ENCODE results near the gene ROS1. TPM values are rescaled to one million over a fixed set of nuclear protein-coding genes. Genes with fewer than 3 reads are reported as not detected.
"Not testable (repeated sequence)": the region's sequence is repeated elsewhere in the genome, so short reads cannot be mapped to it uniquely, and the experiment has no call there.

ROS1 gene
- total RNA-seq, 5 donors from 2014 or later (not counting 1 experiment from before 2014, with no cell fraction given): 0.03 to 0.07 (median 0.06) TPM; not detected in 2

DNA sequence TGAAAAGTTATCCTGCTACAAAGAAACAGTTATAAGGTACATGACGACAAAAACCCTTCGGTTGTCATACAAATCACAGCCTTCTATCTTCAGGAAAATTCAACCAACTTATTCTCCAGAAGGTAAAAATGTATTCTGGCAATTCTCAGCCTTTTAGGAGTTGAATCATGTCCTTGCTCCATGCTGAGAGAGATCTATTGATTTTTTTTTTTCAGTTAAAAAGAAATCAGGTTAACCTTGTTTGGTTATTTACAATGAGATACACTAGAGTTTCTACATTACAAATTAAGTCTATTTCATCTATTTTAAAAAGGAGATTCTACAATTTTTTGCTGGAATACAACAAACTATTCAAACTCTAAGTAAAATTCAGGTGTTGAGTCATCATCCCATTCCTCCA is 45.4 kb downstream of the ROS1 start:
- Histone ChIP-seq H3K27ac (ENCODE audit: low read length) (no peak overlapping the region), H3K27me3 (replicated peaks in 1 of 2; ENCODE audit: control insufficient read depth in 2 of 2, extremely low read depth in 1 of 2, insufficient read depth in 2 of 2, low read length in 1 of 2) (peaks cover 0 to 9% of the 10 kb centered on the region in 2 experiments), H3K4me3 (ENCODE audit: control insufficient read depth in 1 of 2, extremely low read depth in 1 of 2, low read length in 1 of 2) (no peak overlapping the region), H3K36me3 (ENCODE audit: control insufficient read depth in 2 of 2, extremely low read depth in 1 of 2, insufficient read depth in 1 of 2, low read length in 1 of 2) (no peaks in the 10 kb centered on the region), H3K9me3 (no peaks in the 10 kb centered on the region), H3K4me1 (ENCODE audit: control insufficient read depth in 1 of 2, extremely low read depth in 1 of 2, insufficient read depth in 2 of 2, low read length in 2 of 2) (no peaks in the 10 kb centered on the region)
- Mint-ChIP-seq H3K4me3 (no peak overlapping the region), H3K9me3 (no peaks in the 10 kb centered on the region), H3K36me3 (no peaks in the 10 kb centered on the region), H3K27me3 (peaks cover 4 to 14% of the 10 kb centered on the region in 2 donors), H3K27ac (no peak overlapping the region), H3K4me1 (no peaks in the 10 kb centered on the region)
- CTCF ChIA-PET: no interaction called here
- DNase-seq (no peak), ATAC-seq (replicated peaks in 1 of 4) (no peak)
- POLR2A ChIA-PET: no interaction called here
- no CpG with 5 or more reads among the region's 2 CpGs for WGBS (ENCODE audit: insufficient coverage)

DNA sequence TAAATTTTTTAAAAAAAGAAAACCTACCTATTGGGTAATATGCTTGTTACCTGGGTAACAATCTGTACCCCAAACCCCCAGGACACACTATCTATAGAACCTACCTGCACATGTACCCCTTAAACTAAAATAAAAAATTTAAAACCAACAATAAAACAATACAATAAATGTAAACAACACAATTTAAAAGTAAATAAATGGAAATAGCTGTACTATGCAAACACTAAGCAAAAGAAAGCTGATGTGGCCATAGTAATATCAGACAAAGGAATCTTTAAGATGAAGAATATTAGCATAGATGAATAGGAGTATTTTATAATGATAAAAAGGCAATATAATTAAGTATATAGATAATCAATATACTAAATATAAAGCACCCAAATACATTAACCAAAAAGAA is 50.3 kb downstream of the ROS1 start:
- H3K27me3 Mint-ChIP-seq: peaks cover 14 to 17% of the 10 kb centered on the region in 2 donors
- no peak overlapping the region for H3K27ac ChIP-seq (ENCODE audit: low read length)
- H3K36me3 Mint-ChIP-seq: no peaks in the 10 kb centered on the region
- no peak overlapping the region for H3K27ac Mint-ChIP-seq
- H3K4me1 Mint-ChIP-seq: peaks cover 7 to 10% (median 8%) of the 10 kb centered on the region in 3 donors
- peaks cover 0 to 9% of the 10 kb centered on the region in 2 experiments for H3K27me3 ChIP-seq (replicated peaks in 1 of 2; ENCODE audit: control insufficient read depth in 2 of 2, extremely low read depth in 1 of 2, insufficient read depth in 2 of 2, low read length in 1 of 2)
- DNase-seq (no peak), ATAC-seq (replicated peaks in 1 of 4) (no peak)
- H3K9me3 Mint-ChIP-seq: peaks cover 0 to 5% (median 3%) of the 10 kb centered on the region in 3 donors
- H3K9me3 ChIP-seq: no peaks in the 10 kb centered on the region
- ChIA-PET CTCF (no interaction called here), POLR2A (no interaction called here)
- no peaks in the 10 kb centered on the region for H3K4me1 ChIP-seq (ENCODE audit: control insufficient read depth in 1 of 2, extremely low read depth in 1 of 2, insufficient read depth in 2 of 2, low read length in 2 of 2)
- no peak overlapping the region for H3K4me3 Mint-ChIP-seq
- no peak overlapping the region for H3K4me3 ChIP-seq (ENCODE audit: control insufficient read depth in 1 of 2, extremely low read depth in 1 of 2, low read length in 1 of 2)
- no peaks in the 10 kb centered on the region for H3K36me3 ChIP-seq (ENCODE audit: control insufficient read depth in 2 of 2, extremely low read depth in 1 of 2, insufficient read depth in 1 of 2, low read length in 1 of 2)

GRCh38 chr6:117373211-117373813 is 52.4 kb downstream of the ROS1 start:
- peaks cover 14 to 20% of the 10 kb centered on the region in 2 donors for H3K27me3 Mint-ChIP-seq
- no peaks in the 10 kb centered on the region for H3K36me3 Mint-ChIP-seq
- H3K4me3 Mint-ChIP-seq: no peak overlapping the region
- DNase-seq (no peak), ATAC-seq (replicated peaks in 1 of 4) (no peak)
- Histone ChIP-seq H3K27ac (ENCODE audit: low read length) (no peak overlapping the region), H3K9me3 (no peaks in the 10 kb centered on the region), H3K36me3 (ENCODE audit: control insufficient read depth in 2 of 2, extremely low read depth in 1 of 2, insufficient read depth in 1 of 2, low read length in 1 of 2) (no peaks in the 10 kb centered on the region), H3K4me1 (ENCODE audit: control insufficient read depth in 1 of 2, extremely low read depth in 1 of 2, insufficient read depth in 2 of 2, low read length in 2 of 2) (no peaks in the 10 kb centered on the region), H3K4me3 (ENCODE audit: control insufficient read depth in 1 of 2, extremely low read depth in 1 of 2, low read length in 1 of 2) (no peak overlapping the region), H3K27me3 (replicated peaks in 1 of 2; ENCODE audit: control insufficient read depth in 2 of 2, extremely low read depth in 1 of 2, insufficient read depth in 2 of 2, low read length in 1 of 2) (peaks cover 0 to 9% of the 10 kb centered on the region in 2 experiments)
- CTCF ChIA-PET: no interaction called here
- POLR2A ChIA-PET: no interaction called here
- WGBS (ENCODE audit: insufficient coverage): 96% methylated on average over 32 of the region's 33 CpGs
- H3K27ac Mint-ChIP-seq: no peak overlapping the region
- H3K4me1 Mint-ChIP-seq: peaks cover 7 to 10% (median 8%) of the 10 kb centered on the region in 3 donors
- peaks cover 0 to 5% (median 3%) of the 10 kb centered on the region in 3 donors for H3K9me3 Mint-ChIP-seq

- DNase-seq: not testable (repeated sequence)
- 48% methylated on average over 7 of the region's 8 CpGs for WGBS (ENCODE audit: insufficient coverage)
Measured at GRCh38 chr6:117372289-117372688, 53.5 kb downstream of the ROS1 start.

DNA sequence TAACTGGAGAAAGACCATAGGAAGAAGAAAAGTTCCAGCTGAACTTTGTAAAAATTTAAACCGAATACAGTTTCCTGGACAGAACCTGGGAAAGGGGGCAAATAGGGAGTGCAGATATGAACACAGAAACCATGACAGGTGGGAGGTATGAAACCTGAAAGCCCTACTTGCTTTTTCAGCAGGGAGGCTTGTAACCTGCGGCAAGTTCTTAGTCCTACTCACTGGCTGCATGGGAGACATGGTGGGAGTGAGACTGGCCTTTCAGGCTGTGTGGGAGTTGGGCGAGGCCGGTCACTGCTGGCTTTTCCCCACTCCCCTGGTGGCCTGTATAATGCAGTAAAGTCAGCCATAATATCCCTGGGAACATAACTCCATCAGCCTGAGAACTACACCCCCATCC is 54.2 kb downstream of the ROS1 start:
- DNase-seq: no peak
- CTCF ChIA-PET: no interaction called here
- H3K36me3 ChIP-seq (ENCODE audit: control insufficient read depth in 2 of 2, extremely low read depth in 1 of 2, insufficient read depth in 1 of 2, low read length in 1 of 2): no peaks in the 10 kb centered on the region
- Mint-ChIP-seq H3K9me3 (peaks cover 0 to 5% (median 3%) of the 10 kb centered on the region in 3 donors), H3K27me3 (peaks cover 11 to 19% of the 10 kb centered on the region in 2 donors), H3K27ac (no peak overlapping the region), H3K4me3 (no peak overlapping the region), H3K36me3 (no peaks in the 10 kb centered on the region), H3K4me1 (peaks cover 7 to 10% (median 8%) of the 10 kb centered on the region in 3 donors)
- peaks cover 0 to 5% of the 10 kb centered on the region in 2 experiments for H3K27me3 ChIP-seq (replicated peaks in 1 of 2; ENCODE audit: control insufficient read depth in 2 of 2, extremely low read depth in 1 of 2, insufficient read depth in 2 of 2, low read length in 1 of 2)
- H3K27ac ChIP-seq (ENCODE audit: low read length): no peak overlapping the region
- no peak overlapping the region for H3K4me3 ChIP-seq (ENCODE audit: control insufficient read depth in 1 of 2, extremely low read depth in 1 of 2, low read length in 1 of 2)
- ATAC-seq (replicated peaks in 1 of 4): no peak
- no peaks in the 10 kb centered on the region for H3K4me1 ChIP-seq (ENCODE audit: control insufficient read depth in 1 of 2, extremely low read depth in 1 of 2, insufficient read depth in 2 of 2, low read length in 2 of 2)
- POLR2A ChIA-PET: no interaction called here
- 75% methylated on average over 2 of the region's 4 CpGs for WGBS (ENCODE audit: insufficient coverage)
- no peaks in the 10 kb centered on the region for H3K9me3 ChIP-seq

More at GRCh38 chr6:117372289-117372688, 53.5 kb downstream of the ROS1 start:
- CTCF ChIA-PET; H3K4me3 ChIP-seq (ENCODE audit: control insufficient read depth in 1 of 2, extremely low read depth in 1 of 2, low read length in 1 of 2); H3K27ac ChIP-seq (ENCODE audit: low read length); H3K9me3 Mint-ChIP-seq; ATAC-seq (replicated peaks in 1 of 4); H3K27ac Mint-ChIP-seq; H3K36me3 ChIP-seq (ENCODE audit: control insufficient read depth in 2 of 2, extremely low read depth in 1 of 2, insufficient read depth in 1 of 2, low read length in 1 of 2); H3K27me3 ChIP-seq (replicated peaks in 1 of 2; ENCODE audit: control insufficient read depth in 2 of 2, extremely low read depth in 1 of 2, insufficient read depth in 2 of 2, low read length in 1 of 2); H3K9me3 ChIP-seq; H3K4me1 ChIP-seq (ENCODE audit: control insufficient read depth in 1 of 2, extremely low read depth in 1 of 2, insufficient read depth in 2 of 2, low read length in 2 of 2); H3K36me3 Mint-ChIP-seq: not testable (repeated sequence)
- H3K4me3 Mint-ChIP-seq: peak overlapping the region; percentile 9 to 31 (median 22)
- POLR2A ChIA-PET: interaction anchor here in 1 of 2 donors (0.6 kb wide), 1 partner anchor 1302 kb away, joined by 3 read pairs; no protein-coding TSS in a partner anchor
- H3K27me3 Mint-ChIP-seq: peaks cover 14% of the 10 kb centered on the region in 2 donors
- H3K4me1 Mint-ChIP-seq: peaks cover 7 to 10% (median 8%) of the 10 kb centered on the region in 3 donors

DNA sequence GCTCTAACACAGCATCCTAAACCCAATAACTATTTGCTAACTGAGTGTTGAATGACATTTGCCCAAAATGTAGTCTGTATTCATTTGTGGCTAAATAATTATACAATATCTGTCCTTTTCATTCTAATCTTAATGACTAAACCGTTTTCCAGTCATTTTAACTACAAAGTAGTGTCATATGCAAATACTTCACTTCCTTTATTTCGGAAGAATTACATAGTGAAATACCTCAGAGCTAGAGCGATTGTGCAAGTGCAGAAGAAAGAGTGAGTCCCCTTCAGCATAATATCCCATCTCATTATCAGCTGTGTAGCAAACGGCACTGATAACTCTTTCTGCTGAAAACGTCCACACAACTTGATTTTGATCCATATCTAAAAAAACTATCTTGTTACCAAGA is 66.2 kb downstream of the ROS1 start:
- no peak overlapping the region for H3K4me3 ChIP-seq (ENCODE audit: control insufficient read depth in 1 of 2, extremely low read depth in 1 of 2, low read length in 1 of 2)
- ATAC-seq (replicated peaks in 1 of 4) (no peak), DNase-seq (no peak)
- no peak overlapping the region for H3K27ac ChIP-seq (ENCODE audit: low read length)
- CTCF ChIA-PET: no interaction called here
- H3K36me3 ChIP-seq (ENCODE audit: control insufficient read depth in 2 of 2, extremely low read depth in 1 of 2, insufficient read depth in 1 of 2, low read length in 1 of 2): no peaks in the 10 kb centered on the region
- no peaks in the 10 kb centered on the region for H3K27me3 ChIP-seq (replicated peaks in 1 of 2; ENCODE audit: control insufficient read depth in 2 of 2, extremely low read depth in 1 of 2, insufficient read depth in 2 of 2, low read length in 1 of 2)
- no peaks in the 10 kb centered on the region for H3K4me1 ChIP-seq (ENCODE audit: control insufficient read depth in 1 of 2, extremely low read depth in 1 of 2, insufficient read depth in 2 of 2, low read length in 2 of 2)
- WGBS (ENCODE audit: insufficient coverage): no CpG with 5 or more reads among the region's 5 CpGs
- Mint-ChIP-seq H3K4me3 (no peak overlapping the region), H3K36me3 (no peaks in the 10 kb centered on the region), H3K4me1 (no peaks in the 10 kb centered on the region), H3K9me3 (no peaks in the 10 kb centered on the region), H3K27ac (no peak overlapping the region), H3K27me3 (peaks cover 7 to 22% of the 10 kb centered on the region in 2 donors)
- POLR2A ChIA-PET: no interaction called here
- no peaks in the 10 kb centered on the region for H3K9me3 ChIP-seq

- Histone ChIP-seq H3K36me3 (ENCODE audit: control insufficient read depth in 2 of 2, extremely low read depth in 1 of 2, insufficient read depth in 1 of 2, low read length in 1 of 2) (no peaks in the 10 kb centered on the region), H3K4me3 (ENCODE audit: control insufficient read depth in 1 of 2, extremely low read depth in 1 of 2, low read length in 1 of 2) (no peak overlapping the region), H3K4me1 (ENCODE audit: control insufficient read depth in 1 of 2, extremely low read depth in 1 of 2, insufficient read depth in 2 of 2, low read length in 2 of 2) (no peaks in the 10 kb centered on the region), H3K27me3 (replicated peaks in 1 of 2; ENCODE audit: control insufficient read depth in 2 of 2, extremely low read depth in 1 of 2, insufficient read depth in 2 of 2, low read length in 1 of 2) (no peaks in the 10 kb centered on the region), H3K27ac (ENCODE audit: low read length) (no peak overlapping the region), H3K9me3 (no peaks in the 10 kb centered on the region)
- H3K4me1 Mint-ChIP-seq: no peaks in the 10 kb centered on the region
- no peaks in the 10 kb centered on the region for H3K36me3 Mint-ChIP-seq
- 100% methylated on average over 1 of the region's 1 CpG for WGBS (ENCODE audit: insufficient coverage)
- ATAC-seq (replicated peaks in 1 of 4) (no peak), DNase-seq (no peak)
- ChIA-PET POLR2A (no interaction called here), CTCF (no interaction called here)
- H3K9me3 Mint-ChIP-seq: no peaks in the 10 kb centered on the region
- H3K4me3 Mint-ChIP-seq: no peak overlapping the region
- no peak overlapping the region for H3K27ac Mint-ChIP-seq
- H3K27me3 Mint-ChIP-seq: peaks cover 5 to 13% of the 10 kb centered on the region in 2 donors
Measured at GRCh38 chr6:117354671-117355070, 71.1 kb downstream of the ROS1 start.

Data from T-cell (primary cell).